PC-3 (cell line): ENCODE data around the gene TMEM138. TPM values are rescaled to one million over a fixed set of nuclear protein-coding genes. Genes with fewer than 3 reads are reported as not detected.

Experiments used
- ATAC-seq: fragments of 200-7000 bp; cut with Tn5 transposase; 2 replicates; pipeline ENCODE4 v1.9.1; 2020; ENCODE audit warnings: mild to moderate bottlenecking, moderate library complexity
- Bru-seq: library from RNA; stranded (reverse); fragments of 400-500 nt; gene quantifications from one replicate; lab custom pipeline; 2021; lab: Mats Ljungman, UMichigan
- BruChase-seq, 2 experiments: library from RNA; stranded (reverse); fragments of 400-500 nt; gene quantifications; one replicate each; lab custom pipeline; 2021; lab: Mats Ljungman, UMichigan
- BruUV-seq: library from RNA; stranded (reverse); fragments of 400-500 nt; replicated peaks from 2 replicates; lab custom pipeline; 2021; lab: Mats Ljungman, UMichigan
- CTCF ChIA-PET: fragments of 300-600 bp; sonication (Branson Sonifier 250); formaldehyde crosslinking; loops from one replicate; lab custom pipeline; 2022; ENCODE audit warnings: antibody characterized with exemption; lab: Charles Lee
- POLR2A ChIA-PET: fragments of 300-600 bp; sonication (Branson Sonifier 250); formaldehyde crosslinking; loops from one replicate; lab custom pipeline; 2022; ENCODE audit warnings: antibody characterized with exemption; ENCODE audit not compliant: unreplicated experiment; lab: Charles Lee
- DNase-seq: peaks from one replicate; pipeline ENCODE4 v3.0.0-alpha.2; 2015
- H2AFZ ChIP-seq: fragments of 300-600 bp; sonication (generic); 2 replicates; pipeline ENCODE4 v1.6.0; 2016; ENCODE audit warnings: antibody characterized with exemption, low read length
- H3F3A ChIP-seq: fragments of 300-600 bp; sonication (generic); one replicate; pipeline ENCODE4 v1.6.0; 2017; ENCODE audit warnings: antibody characterized with exemption, low read length, control low read depth, mild to moderate bottlenecking; ENCODE audit not compliant: unreplicated experiment
- H3K27ac ChIP-seq: fragments of 300-600 bp; sonication (generic); 2 replicates; pipeline ENCODE4 v1.5.1; 2016; ENCODE audit warnings: mild to moderate bottlenecking, low read length
- H3K27me3 ChIP-seq: fragments of 300-600 bp; sonication (generic); 2 replicates; pipeline ENCODE4 v1.6.1; 2016; ENCODE audit warnings: low read length, mixed read lengths
- H3K36me3 ChIP-seq: fragments of 300-600 bp; sonication (generic); 2 replicates; pipeline ENCODE4 v1.6.1; 2016; ENCODE audit warnings: low read depth, mixed run types, low read length, mixed read lengths
- H3K4me1 ChIP-seq: fragments of 300-600 bp; sonication (generic); 2 replicates; pipeline ENCODE4 v1.5.1; 2016; ENCODE audit warnings: low read length; ENCODE audit not compliant: insufficient read depth
- H3K4me2 ChIP-seq: fragments of 300-600 bp; sonication (generic); 2 replicates; pipeline ENCODE4 v1.6.0; 2016; ENCODE audit warnings: low read length
- H3K4me3 ChIP-seq: fragments of 300-600 bp; sonication (generic); 2 replicates; pipeline ENCODE4 v1.5.1; 2016; ENCODE audit warnings: mild to moderate bottlenecking, low read length, mixed read lengths
- H3K79me2 ChIP-seq: fragments of 300-600 bp; sonication (generic); 2 replicates; pipeline ENCODE4 v1.6.1; 2017; ENCODE audit warnings: low read length, mixed read lengths
- H3K9ac ChIP-seq: fragments of 300-600 bp; sonication (generic); 2 replicates; pipeline ENCODE4 v1.6.0; 2016; ENCODE audit warnings: mild to moderate bottlenecking, low read length
- H3K9me2 ChIP-seq: fragments of 300-600 bp; sonication (generic); replicated peaks from 2 replicates; pipeline ENCODE4 v1.6.1; 2016; ENCODE audit warnings: mixed run types, low read length, mixed read lengths
- H3K9me3 ChIP-seq: fragments of 300-600 bp; sonication (generic); 2 replicates; pipeline ENCODE4 v1.6.1; 2016; ENCODE audit warnings: low read length, mixed read lengths
- H4K20me1 ChIP-seq: fragments of 300-600 bp; sonication (generic); 2 replicates; pipeline ENCODE4 v1.6.1; 2016; ENCODE audit warnings: low read length, mixed read lengths
- EZH2 ChIP-seq: fragments of 300-600 bp; sonication (generic); IDR thresholded peaks from one replicate; pipeline ENCODE4 v1.6.1; 2017; ENCODE audit warnings: antibody characterized with exemption, mild to moderate bottlenecking, low read length; ENCODE audit not compliant: unreplicated experiment
- EZH2phosphoT487 ChIP-seq: fragments of 300-600 bp; sonication (generic); IDR thresholded peaks from 2 replicates; pipeline ENCODE4 v1.6.1; 2018; ENCODE audit warnings: mild to moderate bottlenecking, antibody characterized with exemption, low read length, borderline replicate concordance
- intact Hi-C: fragments of 100-400 bp; cut with micrococcal nuclease; formaldehyde crosslinking; loops from 2 replicates; pipeline ENCODE4 v1.9.0; 2023
- long read RNA-seq: library from polyadenylated mRNA; unstranded; transcript quantifications from one replicate; pipeline ENCODE4 v2.0.0, GENCODE V29; 2021; ENCODE audit not compliant: unreplicated experiment
- total RNA-seq: library from RNA; depleted of rRNA; stranded (reverse); fragments of >200 nt; gene quantifications from 2 replicates; pipeline ENCODE4 v1.2.3, GENCODE V29; 2014; rRNA removed
- TF ChIP-seq, protein P1 (sequence below): fragments of 300-600 bp; sonication (generic); conservative IDR thresholded peaks from 2 replicates; pipeline ENCODE4 v1.5.1; 2017; ENCODE audit warnings: antibody characterized with exemption, low read depth, mild to moderate bottlenecking, low read length

TMEM138 gene
- total RNA-seq: 39.8 and 40.7 TPM in 2 replicates
- percentile 88 among the genes with signal in this experiment for Bru-seq, nascent RNA
- BruChase-seq, experiment 1, labeled RNA remaining after a 6-hour chase: percentile 89 among the genes with signal in this experiment
- percentile 89 among the genes with signal in this experiment for BruChase-seq, experiment 2, labeled RNA remaining after a 2-hour chase
- long read RNA-seq, transcript TMEM138-209 (3 exons, 2,839 nt): minor isoform, 8 of 71 reads
- long read RNA-seq, transcript TMEM138-201 (5 exons, 1,848 nt): major isoform, 39 of 71 reads
- long read RNA-seq, partial matches to known transcripts: 5 of 71 reads
- long read RNA-seq, other reads (novel, unspliced or antisense): 18 of 71 reads

DNA sequence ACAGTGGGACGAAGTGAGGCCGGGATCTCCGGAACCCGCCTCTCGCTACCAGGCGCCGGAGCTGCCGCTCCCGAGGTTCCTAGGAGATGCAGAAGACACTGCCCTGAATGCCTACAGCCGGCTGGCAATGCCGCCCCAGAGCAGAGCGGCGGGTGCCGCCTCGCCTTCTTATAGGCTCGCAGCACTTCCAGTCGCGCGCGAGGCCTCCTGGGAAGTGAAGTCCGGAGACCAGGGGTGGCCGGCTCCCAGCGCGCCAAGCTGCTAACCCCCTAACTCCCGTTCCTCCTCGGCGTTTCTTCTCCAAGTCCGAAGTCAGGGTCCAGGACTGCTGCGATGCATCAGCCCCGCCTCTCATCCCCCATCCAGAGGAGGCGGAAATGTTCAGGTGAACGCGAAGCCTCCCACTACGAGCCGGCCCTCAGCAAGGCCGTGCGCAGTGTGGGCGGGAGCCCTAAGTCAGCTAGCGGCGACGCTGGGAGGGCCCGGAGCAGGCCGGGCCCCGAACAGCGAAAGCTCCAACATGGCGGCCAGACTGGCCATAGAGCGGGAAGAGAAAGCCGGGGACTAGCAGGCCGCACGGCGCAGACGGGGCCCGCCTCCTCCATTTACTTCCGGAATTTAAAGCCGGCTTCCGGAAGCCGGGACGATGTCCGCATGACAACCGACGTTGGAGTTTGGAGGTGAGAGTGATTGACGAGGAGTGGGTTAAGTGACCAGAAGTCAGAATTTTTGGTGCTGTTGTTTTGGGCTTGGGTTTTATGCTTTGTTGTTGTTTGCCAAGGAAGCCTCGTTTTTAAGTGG lies at the start of gene TMEM138, which contains the start of gene CYB561A3:
TSS of gene TMEM138 (plus strand) at position 634 of the 801 bp plus-strand sequence. CDS start 2,017 bp downstream, outside the sequence.
TSS of gene CYB561A3 (minus strand) at position 142 of the 801 bp plus-strand sequence. CDS start 5,169 bp downstream, outside the sequence.
- no TSS peak for BruUV-seq
- intact Hi-C loops: loop anchor here (2.0 kb wide), 1 partner anchor 25 kb away; no protein-coding TSS in a partner anchor
- H3K4me2 ChIP-seq: peak within 1 kb of the TSS; percentile 100
- H3F3A ChIP-seq: no peaks in the 10 kb centered on the region
- TF ChIP-seq, protein P1, sequence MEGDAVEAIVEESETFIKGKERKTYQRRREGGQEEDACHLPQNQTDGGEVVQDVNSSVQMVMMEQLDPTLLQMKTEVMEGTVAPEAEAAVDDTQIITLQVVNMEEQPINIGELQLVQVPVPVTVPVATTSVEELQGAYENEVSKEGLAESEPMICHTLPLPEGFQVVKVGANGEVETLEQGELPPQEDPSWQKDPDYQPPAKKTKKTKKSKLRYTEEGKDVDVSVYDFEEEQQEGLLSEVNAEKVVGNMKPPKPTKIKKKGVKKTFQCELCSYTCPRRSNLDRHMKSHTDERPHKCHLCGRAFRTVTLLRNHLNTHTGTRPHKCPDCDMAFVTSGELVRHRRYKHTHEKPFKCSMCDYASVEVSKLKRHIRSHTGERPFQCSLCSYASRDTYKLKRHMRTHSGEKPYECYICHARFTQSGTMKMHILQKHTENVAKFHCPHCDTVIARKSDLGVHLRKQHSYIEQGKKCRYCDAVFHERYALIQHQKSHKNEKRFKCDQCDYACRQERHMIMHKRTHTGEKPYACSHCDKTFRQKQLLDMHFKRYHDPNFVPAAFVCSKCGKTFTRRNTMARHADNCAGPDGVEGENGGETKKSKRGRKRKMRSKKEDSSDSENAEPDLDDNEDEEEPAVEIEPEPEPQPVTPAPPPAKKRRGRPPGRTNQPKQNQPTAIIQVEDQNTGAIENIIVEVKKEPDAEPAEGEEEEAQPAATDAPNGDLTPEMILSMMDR: no peak
- no peak for TF ChIP-seq EZH2
- no peak for TF ChIP-seq EZH2phosphoT487
- DNase-seq (peak; percentile 97), ATAC-seq (peak; percentile 91)
- peaks cover 17% of the 10 kb centered on the region for H3K4me1 ChIP-seq
- no peaks in the 10 kb centered on the region for H3K9me3 ChIP-seq
- peaks cover 43% of the 10 kb centered on the region for H3K79me2 ChIP-seq
- ChIA-PET POLR2A (interaction anchor here (0.6 to 1.1 kb wide), 8 partner anchors 10 to 68 kb away, joined by 3 to 8 read pairs (median 4); partner anchors contain the start of genes SDHAF2 and TMEM216), CTCF (interaction anchor here (0.7 to 2.5 kb wide), 5 partner anchors 22 to 31 kb away, joined by 3 to 18 read pairs (median 3); no protein-coding TSS in a partner anchor)
- H4K20me1 ChIP-seq: no peaks in the 10 kb centered on the region
- peak within 1 kb of the TSS; percentile 93 for H3K27ac ChIP-seq
- no peaks in the 10 kb centered on the region for H3K27me3 ChIP-seq
- peak within 1 kb of the TSS; percentile 79 for H3K4me3 ChIP-seq
- no peaks in the 10 kb centered on the region for H3K9me2 ChIP-seq
- H3K36me3 ChIP-seq: peaks cover 25% of the 10 kb centered on the region
- peak within 1 kb of the TSS; percentile 95 for H2AFZ ChIP-seq
- H3K9ac ChIP-seq: peak within 1 kb of the TSS; percentile 96

DNA sequence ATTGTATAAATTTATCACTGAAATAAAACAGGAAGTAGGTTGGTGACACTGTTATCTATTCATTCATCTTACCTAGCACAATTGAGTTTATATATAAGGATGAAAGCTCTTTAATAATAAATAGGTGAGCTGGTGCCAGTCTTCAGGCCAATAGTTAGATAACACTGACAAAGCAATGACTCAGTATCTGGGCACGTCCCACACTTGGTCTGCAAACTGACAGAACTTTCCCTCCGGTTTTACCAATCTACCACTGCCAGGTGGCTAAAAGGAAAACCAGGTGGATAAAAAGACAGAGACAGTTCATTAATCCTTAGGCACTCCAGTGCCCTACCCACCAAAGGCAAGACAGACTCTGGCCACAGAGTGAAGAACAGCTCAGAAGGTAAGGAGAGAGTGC lies 46.9 kb upstream of the TMEM138 start:
- peaks cover 67% of the 10 kb centered on the region for H3K36me3 ChIP-seq
- ChIA-PET CTCF (no interaction called here), POLR2A (no interaction called here)
- no peaks in the 10 kb centered on the region for H4K20me1 ChIP-seq
- H3K4me2 ChIP-seq: no peak overlapping the region
- no TSS peak for BruUV-seq
- H2AFZ ChIP-seq: no peak overlapping the region
- DNase-seq: peak; percentile 66
- H3K27ac ChIP-seq: no peak overlapping the region
- TF ChIP-seq EZH2 (no peak), EZH2phosphoT487 (no peak)
- TF ChIP-seq, protein P1: no peak
- H3K4me3 ChIP-seq: no peak overlapping the region
- H3K9me2 ChIP-seq: no peaks in the 10 kb centered on the region
- no peak overlapping the region for H3K9ac ChIP-seq
- H3K27me3 ChIP-seq: no peaks in the 10 kb centered on the region
- H3K79me2 ChIP-seq: no peaks in the 10 kb centered on the region
- H3F3A ChIP-seq: no peaks in the 10 kb centered on the region
- H3K9me3 ChIP-seq: no peaks in the 10 kb centered on the region
- ATAC-seq: peak; percentile 97
- peaks cover 5% of the 10 kb centered on the region; the same call in 1 of the 2 replicates for H3K4me1 ChIP-seq
- intact Hi-C loops: no loop called here
